Keratinocyte (primary cell): ENCODE results near the gene TSACC. TPM values are rescaled to one million over a fixed set of nuclear protein-coding genes. Genes with fewer than 3 reads are reported as not detected.
A peak's percentile ranks its signal among the peaks of the same experiment; 100 is the strongest.
"Not testable (repeated sequence)": the region's sequence is repeated elsewhere in the genome, so short reads cannot be mapped to it uniquely, and the experiment has no call there.

Source experiments
- DNase-seq: peaks from one replicate; pipeline ENCODE4 v3.0.0-alpha.2; 2011; ENCODE audit warnings: low read depth, missing footprints, low spot score
- FAIRE-seq: peaks from 2 replicates; lab custom pipeline; 2011; peaks lifted over from hg19 to GRCh38; lab: Jason Lieb, UNC
- H2AFZ ChIP-seq: 2 replicates; pipeline ENCODE4 v1.6.0; 2012; ENCODE audit warnings: low read length, control low read depth, inconsistent platforms; ENCODE audit not compliant: control insufficient read depth
- H3K27ac ChIP-seq: 2 replicates; pipeline ENCODE4 v1.5.1; 2011; ENCODE audit warnings: low read length; ENCODE audit not compliant: control insufficient read depth, insufficient read depth
- H3K27me3 ChIP-seq: 3 replicates; pipeline ENCODE4 v1.6.0; 2011; ENCODE audit warnings: low read length; ENCODE audit not compliant: control insufficient read depth, insufficient read depth; ENCODE audit errors: extremely low read depth
- H3K36me3 ChIP-seq, 2 experiments: 2 replicates in 1 of 2; 3 replicates in 1 of 2; pipeline ENCODE4 v1.5.1; 2011; ENCODE audit warnings: low read length in 2 of 2, mild to moderate bottlenecking in 1 of 2; ENCODE audit not compliant: control insufficient read depth in 2 of 2, insufficient read depth in 2 of 2; ENCODE audit errors: extremely low read depth in 1 of 2
- H3K4me1 ChIP-seq: 3 replicates; pipeline ENCODE4 v1.5.1; 2011; ENCODE audit warnings: low read length; ENCODE audit not compliant: control insufficient read depth, insufficient read depth; ENCODE audit errors: extremely low read depth
- H3K4me2 ChIP-seq: 3 replicates; pipeline ENCODE4 v1.6.0; 2011; ENCODE audit warnings: low read depth, low read length; ENCODE audit not compliant: control insufficient read depth, insufficient read depth; ENCODE audit errors: extremely low read depth
- H3K4me3 ChIP-seq, 3 experiments: fragments of 200-600 bp in 1 of 3; sonication (generic) in 1 of 3; 2 replicates in 2 of 3; 3 replicates in 1 of 3; pipeline ENCODE4 v1.5.1; 2011 to 2016; ENCODE audit warnings: low read length in 3 of 3, mild to moderate bottlenecking in 3 of 3, control low read depth in 2 of 3, inconsistent platforms in 1 of 3, low read depth in 1 of 3, mixed read lengths in 1 of 3, mixed run types in 1 of 3, moderate library complexity in 1 of 3; ENCODE audit not compliant: control insufficient read depth in 2 of 3, insufficient read depth in 2 of 3; ENCODE audit errors: extremely low read depth in 1 of 3
- H3K79me2 ChIP-seq: 2 replicates; pipeline ENCODE4 v1.6.0; 2012; ENCODE audit warnings: low read length; ENCODE audit not compliant: control insufficient read depth, insufficient read depth
- H3K9ac ChIP-seq: 3 replicates; pipeline ENCODE4 v1.6.0; 2011; ENCODE audit warnings: low read length; ENCODE audit not compliant: control insufficient read depth, insufficient read depth; ENCODE audit errors: extremely low read depth
- H3K9me1 ChIP-seq: 3 replicates; pipeline ENCODE4 v1.6.0; 2011; ENCODE audit warnings: low read length; ENCODE audit not compliant: control insufficient read depth, insufficient read depth; ENCODE audit errors: extremely low read depth
- H3K9me3 ChIP-seq: 2 replicates; pipeline ENCODE4 v1.5.1; 2012; ENCODE audit warnings: low read depth, low read length; ENCODE audit not compliant: control insufficient read depth
- H4K20me1 ChIP-seq: 3 replicates; pipeline ENCODE4 v1.6.0; 2011; ENCODE audit warnings: low read length; ENCODE audit not compliant: control insufficient read depth, insufficient read depth; ENCODE audit errors: extremely low read depth
- CTCF ChIP-seq, 3 experiments: IDR thresholded peaks in 1 of 3; conservative IDR thresholded peaks in 1 of 3; optimal IDR thresholded peaks in 1 of 3; 2 replicates in 2 of 3; 3 replicates in 1 of 3; pipeline versions ENCODE3 to v1.5.1; 2011; ENCODE audit warnings: low read length in 3 of 3, mild to moderate bottlenecking in 3 of 3, moderate library complexity in 2 of 3, control low read depth in 1 of 3, inconsistent platforms in 1 of 3; ENCODE audit not compliant: insufficient read depth in 2 of 3; ENCODE audit errors: extremely low read depth in 1 of 3
- EZH2 ChIP-seq: IDR thresholded peaks from one replicate; pipeline ENCODE4 v1.6.1; 2012; ENCODE audit warnings: inconsistent platforms, mild to moderate bottlenecking, low read length, moderate library complexity
- dilution Hi-C: fragments of 300-500 bp; cut with MboI; formaldehyde crosslinking; loops from one replicate; pipeline ENCODE4 v1.7.0; 2020; ENCODE audit warnings: low sequenced_read_pairs; ENCODE audit not compliant: extremely low pct_ligation_motif_present
- polyA plus RNA-seq, 5 experiments: library from polyadenylated mRNA; depleted of rRNA in 3 of 5; stranded (reverse) in 3 of 5; stranded (forward) in 1 of 5; unstranded in 1 of 5; fragments of >200 nt; gene quantifications; 1 replicate in 1 of 5; 2 replicates in 3 of 5; 3 replicates in 1 of 5; pipeline versions ENCODE4 v1.2.1 to v1.2.3, GENCODE V29; 2011 to 2012; ENCODE audit warnings: missing spikeins in 2 of 5, low read depth in 1 of 5, low replicate concordance in 1 of 5

TSACC gene
- polyA plus RNA-seq, 1 donor (not counting 4 experiments of a cell fraction or from before 2014, with no cell fraction given), result 2.5 TPM

- TF ChIP-seq EZH2 (no peak), CTCF (optimal IDR thresholded peaks at IDR 0.05 in 1 of 3, IDR thresholded peaks at IDR 0.05 in 1 of 3, conservative IDR thresholded peaks at IDR 0.05 in 1 of 3; ENCODE audit: extremely low read depth in 1 of 3, insufficient read depth in 2 of 3, low read length in 3 of 3) (peak in 2 of 3 experiments; percentile 18 to 42)
- no peak for FAIRE-seq
- Histone ChIP-seq H3K27me3 (no peaks in the 10 kb centered on the region), H4K20me1 (peaks cover 3% of the 10 kb centered on the region), H3K9me1 (no peaks in the 10 kb centered on the region), H3K9ac (no peak overlapping the region), H3K9me3 (no peaks in the 10 kb centered on the region), H3K36me3 (peaks cover 34% of the 10 kb centered on the region in 2 experiments), H3K79me2 (peaks cover 12% of the 10 kb centered on the region), H3K4me1 (no peaks in the 10 kb centered on the region), H3K4me3 (no peak overlapping the region), H2AFZ (no peak overlapping the region), H3K4me2 (no peak overlapping the region), H3K27ac (no peak overlapping the region)
- no peak for DNase-seq
- dilution Hi-C loops, result no loop called here
Observed at GRCh38 chr1:156319664-156320063, 18.7 kb upstream of the TSACC start.

- H4K20me1 ChIP-seq, result peaks cover 3% of the 10 kb centered on the region
- no peak overlapping the region for H3K4me3 ChIP-seq
- no peak for DNase-seq
Observed at GRCh38 chr1:156320560-156320959, 17.8 kb upstream of the TSACC start.

GRCh38 chr1:156323179-156323578 lies 15.1 kb upstream of the TSACC start:
- DNase-seq, H3K4me3 ChIP-seq, H3K27ac ChIP-seq, dilution Hi-C loops, H4K20me1 ChIP-seq, H3K9me3 ChIP-seq, H3K4me1 ChIP-seq, H3K4me2 ChIP-seq, H3K27me3 ChIP-seq, FAIRE-seq, H2AFZ ChIP-seq, H3K9me1 ChIP-seq, H3K9ac ChIP-seq: not testable (repeated sequence)
- Histone ChIP-seq H3K79me2 (peaks cover 15% of the 10 kb centered on the region), H3K36me3 (peaks cover 28 to 37% of the 10 kb centered on the region in 2 experiments)

More at GRCh38 chr1:156320560-156320959, 17.8 kb upstream of the TSACC start:
- H3K27ac ChIP-seq, result no peak overlapping the region
- no peak overlapping the region for H3K4me2 ChIP-seq
- H3K4me1 ChIP-seq, result no peaks in the 10 kb centered on the region
- no peaks in the 10 kb centered on the region for H3K9me3 ChIP-seq
- dilution Hi-C loops, result no loop called here
- TF ChIP-seq EZH2 (no peak), CTCF (optimal IDR thresholded peaks at IDR 0.05 in 1 of 3, IDR thresholded peaks at IDR 0.05 in 1 of 3, conservative IDR thresholded peaks at IDR 0.05 in 1 of 3; ENCODE audit: extremely low read depth in 1 of 3, insufficient read depth in 2 of 3, low read length in 3 of 3) (no peak)
- no peak overlapping the region for H3K9ac ChIP-seq
- H3K27me3 ChIP-seq, result no peaks in the 10 kb centered on the region
- no peak for FAIRE-seq
- peaks cover 14% of the 10 kb centered on the region for H3K79me2 ChIP-seq
- no peaks in the 10 kb centered on the region for H3K9me1 ChIP-seq
- H2AFZ ChIP-seq, result no peak overlapping the region
- peaks cover 36 to 38% of the 10 kb centered on the region in 2 experiments for H3K36me3 ChIP-seq
